Stimulated activated CD4-positive, alpha-beta T cell treated with anti-CD3 and anti-CD28 coated beads, Interleukin-2, amount 100 ng/mL, for 24 hours (primary cell): ENCODE measurements around the gene KCNB1.

Experiments
- DNase-seq, 2 donors: peaks; one replicate each; pipeline ENCODE4 v3.0.0-alpha.2; 2020

KCNB1 gene

GRCh38 chr20:49346682-49347081 lies 135.8 kb downstream of the KCNB1 start:
- DNase-seq: no peak

GRCh38 chr20:49345524-49345923 lies 136.9 kb downstream of the KCNB1 start:
- DNase-seq: no peak

- no peak for DNase-seq
Measured at GRCh38 chr20:49344975-49345374, 137.5 kb downstream of the KCNB1 start.

- DNase-seq: no peak
Measured at GRCh38 chr20:49344140-49344539, 138.3 kb downstream of the KCNB1 start.

GRCh38 chr20:49343246-49343645 lies 139.2 kb downstream of the KCNB1 start:
- no peak for DNase-seq

- no peak for DNase-seq
Measured at GRCh38 chr20:49340161-49340966, 142.1 kb downstream of the KCNB1 start.

- no peak for DNase-seq
Measured at GRCh38 chr20:49339123-49339522, 143.3 kb downstream of the KCNB1 start.

GRCh38 chr20:49338061-49338460 lies 144.4 kb downstream of the KCNB1 start:
- no peak for DNase-seq

- DNase-seq: no peak
Measured at GRCh38 chr20:49337357-49337756, 145.1 kb downstream of the KCNB1 start.

GRCh38 chr20:49336786-49337185 lies 145.7 kb downstream of the KCNB1 start:
- no peak for DNase-seq

- no peak for DNase-seq
Measured at GRCh38 chr20:49335476-49335875, 147.0 kb downstream of the KCNB1 start.

GRCh38 chr20:49330701-49331615 lies 151.5 kb downstream of the KCNB1 start:
- no peak for DNase-seq

- no peak for DNase-seq
Measured at GRCh38 chr20:49328790-49329189, 153.7 kb downstream of the KCNB1 start.

- DNase-seq: no peak
Measured at GRCh38 chr20:49326026-49326425, 156.4 kb downstream of the KCNB1 start.

GRCh38 chr20:49324306-49324705 lies 158.2 kb downstream of the KCNB1 start:
- DNase-seq: no peak

- DNase-seq: peak; percentile 21 to 22
Measured at GRCh38 chr20:49323622-49324238, 158.7 kb downstream of the KCNB1 start.

- DNase-seq: no peak
Measured at GRCh38 chr20:49320460-49320859, 162.0 kb downstream of the KCNB1 start.

GRCh38 chr20:49319208-49319809 lies 163.2 kb downstream of the KCNB1 start:
- DNase-seq: no peak

- DNase-seq: peak in 1 of 2 donors; percentile 32
Measured at GRCh38 chr20:49318430-49319207, 163.8 kb downstream of the KCNB1 start.

- no peak for DNase-seq
Measured at GRCh38 chr20:49318091-49318429, 164.4 kb downstream of the KCNB1 start.

- no peak for DNase-seq
Measured at GRCh38 chr20:49316704-49317103, 165.8 kb downstream of the KCNB1 start.

- no peak for DNase-seq
Measured at GRCh38 chr20:49315580-49315979, 166.9 kb downstream of the KCNB1 start.
